Right lobe of liver (tissue), 6 donors: ENCODE measurements around the gene MAP3K14. TPM values are rescaled to one million over a fixed set of nuclear protein-coding genes. Genes with fewer than 3 reads are reported as not detected.

Source experiments
- ATAC-seq, 4 donors: fragments of 200-7000 bp; cut with Tn5 transposase; one replicate each; pipeline ENCODE4 v1.9.1; 2020; ENCODE audit warnings: mild to moderate bottlenecking in 4 of 4, moderate library complexity in 4 of 4
- DNase-seq, 3 donors: peaks; one replicate each; pipeline ENCODE4 v3.0.0-alpha.2; 2020
- H3K27ac ChIP-seq, 3 donors: fragments of 200-600 bp; one replicate each; pipeline ENCODE4 v1.8.0; 2022
- H3K27me3 ChIP-seq, 2 donors: fragments of 200-600 bp; one replicate each; pipeline ENCODE4 v1.8.0; 2022
- H3K36me3 ChIP-seq, 4 donors: fragments of 200-600 bp; sonication (generic) in 1 of 4; one replicate each; pipeline versions ENCODE4 v1.5.1 to v1.8.0; 2017 to 2022; ENCODE audit warnings: control low read depth in 1 of 4
- H3K4me1 ChIP-seq, 4 donors: fragments of 200-600 bp; sonication (generic) in 1 of 4; one replicate each; pipeline versions ENCODE4 v1.5.1 to v1.8.0; 2017 to 2022; ENCODE audit warnings: control low read depth in 1 of 4
- H3K4me3 ChIP-seq, 3 donors: fragments of 200-600 bp; one replicate each; pipeline ENCODE4 v1.8.0; 2022
- H3K9me3 ChIP-seq, 4 donors: fragments of 200-600 bp; sonication (generic) in 1 of 4; one replicate each; pipeline versions ENCODE4 v1.5.1 to v1.8.0; 2017 to 2022; ENCODE audit warnings: control low read depth in 1 of 4
- POLR2A ChIP-seq: fragments of 450-650 bp; IDR thresholded peaks from one replicate; pipeline ENCODE4 v1.6.1; 2017; ENCODE audit warnings: antibody characterized with exemption, mild to moderate bottlenecking
- WGBS: methylation state at CpG from one replicate; pipeline ENCODE4 v1.1.6; 2018; ENCODE audit warnings: low coverage, low lambda C conversion rate; ENCODE audit not compliant: insufficient coverage; ENCODE audit errors: missing lambda C conversion rate; 5-methylcytosine and 5-hydroxymethylcytosine counted together
- intact Hi-C, 2 donors: fragments of 100-400 bp; cut with DNase I; formaldehyde crosslinking; loops; one replicate each; pipeline versions ENCODE4 v1.11.2 to v1.14.1; 2022
- total RNA-seq, 6 experiments: library from RNA; depleted of rRNA in 2 of 6; stranded (reverse); fragments of >200 nt in 2 of 6; fragmentation: NEBNext Ultra II Directional in 3 of 6; extraction: Animal tissue kit (Norgen Biotek cat#: 25700) in 3 of 6; gene quantifications; one replicate each; pipeline versions ENCODE4 v1.1.0 to v1.2.4, GENCODE V29; 2016 to 2023
- TF ChIP-seq, protein P1 (sequence below), 4 donors: fragments of 200-600 bp in 3 of 4; fragments of 450-650 bp in 1 of 4; IDR thresholded peaks; one replicate each; pipeline versions ENCODE4 v1.5.1 to v1.8.0; 2016 to 2022; ENCODE audit warnings: antibody characterized with exemption in 4 of 4, mild to moderate bottlenecking in 2 of 4
- donor health status: DM: no; HTN: yes; CAD: no.
- donor health status: DM: no; HTN: no; CAD: no.
- donor health status: DM: no; HTN: no; CAD: no.
- donor health status: DM: no; HTN: yes; CAD: no.
- donor health status: DM: no; HTN: yes; CAD: no.

MAP3K14 gene
- total RNA-seq, 6 experiments from 2014 or later: 4.8 to 7.8 (median 6.3) TPM

DNA sequence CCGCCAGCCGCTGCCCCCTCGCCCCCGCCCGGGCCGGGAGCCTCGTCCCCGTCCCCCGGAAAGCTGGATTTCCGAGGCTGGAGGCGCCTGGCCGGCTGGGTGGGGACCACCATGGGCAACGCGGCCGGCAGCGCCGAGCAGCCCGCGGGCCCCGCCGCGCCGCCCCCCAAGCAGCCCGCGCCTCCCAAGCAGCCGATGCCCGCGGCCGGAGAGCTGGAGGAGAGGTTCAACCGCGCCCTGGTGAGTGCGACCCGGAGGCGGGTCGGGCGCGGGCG lies 94.9 kb downstream of the MAP3K14 start:
- Histone ChIP-seq H3K4me3 (peak overlapping the region; percentile 15 to 56 (median 31)), H3K27me3 (no peaks in the 10 kb centered on the region), H3K36me3 (no peaks in the 10 kb centered on the region), H3K4me1 (no peaks in the 10 kb centered on the region), H3K27ac (peak overlapping the region; percentile 15 to 60 (median 51)), H3K9me3 (no peaks in the 10 kb centered on the region)
- DNase-seq: no peak
- ATAC-seq: no peak
- intact Hi-C loops: loop anchor here in 1 of 2 donors (10.0 kb wide), 1 partner anchor 163 kb away; no protein-coding TSS in a partner anchor
- no CpG with 5 or more reads among the region's 38 CpGs for WGBS
- TF ChIP-seq POLR2A: no peak
- TF ChIP-seq, protein P1, sequence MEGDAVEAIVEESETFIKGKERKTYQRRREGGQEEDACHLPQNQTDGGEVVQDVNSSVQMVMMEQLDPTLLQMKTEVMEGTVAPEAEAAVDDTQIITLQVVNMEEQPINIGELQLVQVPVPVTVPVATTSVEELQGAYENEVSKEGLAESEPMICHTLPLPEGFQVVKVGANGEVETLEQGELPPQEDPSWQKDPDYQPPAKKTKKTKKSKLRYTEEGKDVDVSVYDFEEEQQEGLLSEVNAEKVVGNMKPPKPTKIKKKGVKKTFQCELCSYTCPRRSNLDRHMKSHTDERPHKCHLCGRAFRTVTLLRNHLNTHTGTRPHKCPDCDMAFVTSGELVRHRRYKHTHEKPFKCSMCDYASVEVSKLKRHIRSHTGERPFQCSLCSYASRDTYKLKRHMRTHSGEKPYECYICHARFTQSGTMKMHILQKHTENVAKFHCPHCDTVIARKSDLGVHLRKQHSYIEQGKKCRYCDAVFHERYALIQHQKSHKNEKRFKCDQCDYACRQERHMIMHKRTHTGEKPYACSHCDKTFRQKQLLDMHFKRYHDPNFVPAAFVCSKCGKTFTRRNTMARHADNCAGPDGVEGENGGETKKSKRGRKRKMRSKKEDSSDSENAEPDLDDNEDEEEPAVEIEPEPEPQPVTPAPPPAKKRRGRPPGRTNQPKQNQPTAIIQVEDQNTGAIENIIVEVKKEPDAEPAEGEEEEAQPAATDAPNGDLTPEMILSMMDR (IDR thresholded peaks at IDR 0.05): no peak

DNA sequence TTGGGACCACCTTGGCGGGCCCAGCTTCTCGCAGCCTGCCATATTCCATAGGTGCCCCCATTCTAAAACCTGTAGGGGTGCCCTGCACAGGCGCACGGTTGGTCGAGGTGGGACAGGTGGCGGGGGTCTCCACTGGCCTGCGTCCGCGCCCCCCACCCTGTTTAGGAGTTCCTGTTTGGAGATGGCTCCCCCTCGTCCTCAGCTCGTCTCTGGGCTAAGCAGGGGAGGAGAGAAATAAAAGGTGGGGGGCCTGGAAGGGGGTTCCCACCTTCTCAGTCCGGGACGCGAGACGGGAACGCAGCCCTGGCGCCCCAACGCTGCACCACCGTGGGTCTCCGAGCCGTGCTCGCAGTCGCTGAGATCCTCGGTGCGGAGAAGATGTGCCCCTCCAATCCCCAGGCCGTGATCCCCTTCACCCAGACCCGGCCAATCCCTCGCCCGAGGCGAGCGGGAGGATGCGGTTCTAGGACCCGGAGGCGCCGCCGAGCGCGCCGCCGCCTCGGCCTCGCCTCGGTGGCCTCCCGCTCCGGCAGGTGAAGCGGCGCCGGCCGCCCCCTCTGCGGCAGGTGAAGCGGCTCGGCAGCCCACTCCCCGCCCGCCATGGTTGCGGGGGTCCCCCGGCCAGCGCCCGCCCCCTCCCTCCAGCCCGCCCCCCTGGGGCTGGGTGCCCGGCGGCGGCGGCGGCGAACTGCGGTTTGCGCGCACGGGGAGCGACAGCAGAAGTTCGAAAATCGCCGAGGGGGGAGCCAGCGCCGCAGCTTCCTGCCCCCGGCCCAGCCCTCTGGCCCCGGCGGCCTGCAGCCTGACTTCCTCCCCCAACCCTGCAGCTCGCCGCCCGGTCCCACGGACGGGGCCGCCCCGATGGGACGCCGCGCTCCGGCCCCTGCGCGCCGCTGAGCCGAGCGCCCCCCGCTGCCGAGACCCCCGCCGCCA lies 95.5 kb downstream of the MAP3K14 start, which contains the start of gene FMNL1:
FMNL1 (plus strand) TSS at position 805 of the 933 bp plus-strand sequence. CDS start 240 bp downstream, outside the sequence.
- peak; percentile 69 to 82 (median 70) for DNase-seq
- Histone ChIP-seq H3K4me3 (peak within 1 kb of the TSS; percentile 27 to 56 (median 31)), H3K9me3 (no peaks in the 10 kb centered on the region), H3K4me1 (no peaks in the 10 kb centered on the region), H3K36me3 (no peaks in the 10 kb centered on the region), H3K27ac (peak within 1 kb of the TSS; percentile 15 to 60 (median 54)), H3K27me3 (no peaks in the 10 kb centered on the region)
- peak; percentile 23 to 41 (median 32) for ATAC-seq
- TF ChIP-seq POLR2A: peak; percentile 16
- TF ChIP-seq, protein P1 (IDR thresholded peaks at IDR 0.05): no peak
- WGBS: 10% methylated on average over 3 of the region's 98 CpGs
- intact Hi-C loops: loop anchor here (2.0 to 10.0 kb wide), 2 partner anchors 163 to 167 kb away; no protein-coding TSS in a partner anchor

DNA sequence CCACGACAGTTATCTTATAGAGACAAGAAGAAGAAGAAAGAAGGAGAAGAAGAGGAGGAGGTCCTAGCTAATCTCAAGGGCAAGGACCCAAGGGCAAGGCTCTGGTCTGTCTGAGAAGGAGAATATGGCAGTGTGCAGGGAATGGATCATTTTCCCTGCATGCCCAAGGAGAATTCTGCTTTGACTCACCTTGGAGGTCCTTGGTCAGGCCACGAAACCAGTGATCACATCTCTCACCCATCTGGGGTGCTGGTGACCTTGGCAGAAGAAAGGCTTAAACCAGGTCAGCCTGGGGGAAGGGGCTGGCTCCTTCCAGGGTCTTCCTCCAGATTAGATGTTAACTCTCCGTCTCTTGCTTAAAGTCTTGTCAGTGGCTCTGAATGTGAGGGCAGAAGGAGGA lies 96.7 kb downstream of the MAP3K14 start:
- ATAC-seq: no peak
- H3K27ac ChIP-seq: no peak overlapping the region
- no peak overlapping the region for H3K4me3 ChIP-seq

DNA sequence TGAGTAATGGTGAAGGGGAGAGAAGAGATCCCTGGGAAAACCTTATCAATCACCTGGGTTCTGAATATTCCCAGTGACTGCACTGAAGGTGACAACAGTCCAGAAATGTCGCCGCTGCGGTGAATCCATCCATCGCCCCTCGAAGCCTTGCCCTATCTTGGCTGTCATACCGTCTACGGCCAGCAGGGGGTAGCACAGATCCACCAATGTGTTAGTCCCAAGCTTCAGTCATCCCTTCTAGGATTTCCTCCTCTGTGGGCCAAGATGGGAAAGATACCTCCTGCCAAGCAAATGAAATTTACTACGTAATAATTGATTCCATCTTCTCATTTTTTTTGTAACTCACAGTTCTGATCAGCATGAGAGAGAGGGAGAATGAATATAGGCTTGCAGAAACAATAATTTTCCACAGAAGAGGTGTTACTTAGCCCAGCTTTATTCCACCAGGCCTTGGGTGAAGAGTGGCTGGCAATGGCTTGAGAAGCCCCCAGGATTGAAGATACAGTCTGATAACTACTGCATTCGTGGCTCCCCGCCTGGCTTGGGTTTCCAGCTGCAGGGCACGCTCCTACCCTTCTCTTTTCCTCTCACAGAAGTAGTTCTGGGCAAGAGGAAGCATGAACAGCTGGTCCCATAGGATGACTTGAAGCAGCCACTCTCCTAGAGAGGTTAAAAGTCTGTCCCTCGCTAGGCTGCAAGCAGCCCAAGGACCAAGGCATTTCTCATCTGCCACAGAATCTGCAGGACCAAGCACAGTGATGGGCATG lies 97.7 kb downstream of the MAP3K14 start:
- ATAC-seq (peak; percentile 87 to 93 (median 91)), DNase-seq (peak; percentile 79 to 82 (median 80))
- TF ChIP-seq, protein P1 (IDR thresholded peaks at IDR 0.05): peak; percentile 88 to 96 (median 92)
- no peak for TF ChIP-seq POLR2A
- Histone ChIP-seq H3K36me3 (no peaks in the 10 kb centered on the region), H3K4me3 (no peak overlapping the region), H3K9me3 (no peaks in the 10 kb centered on the region), H3K27me3 (no peaks in the 10 kb centered on the region), H3K27ac (no peak overlapping the region), H3K4me1 (no peaks in the 10 kb centered on the region)
- WGBS: 2% methylated on average over 10 of the region's 12 CpGs
- intact Hi-C loops: no loop called here

More for the DNA sequence above, 96.7 kb downstream of the MAP3K14 start:
- H3K4me1 ChIP-seq: no peaks in the 10 kb centered on the region
- WGBS: 57% methylated on average over 1 of the region's 3 CpGs
- no peaks in the 10 kb centered on the region for H3K27me3 ChIP-seq
- intact Hi-C loops: loop anchor here (2.0 to 10.0 kb wide), 2 partner anchors 165 to 169 kb away; no protein-coding TSS in a partner anchor
- no peaks in the 10 kb centered on the region for H3K9me3 ChIP-seq
- TF ChIP-seq POLR2A: no peak
- TF ChIP-seq, protein P1 (IDR thresholded peaks at IDR 0.05): no peak
- H3K36me3 ChIP-seq: no peaks in the 10 kb centered on the region
- DNase-seq: no peak

Other genes starting within 250 kb of the MAP3K14 start
- 10 to 100 TPM in 1 of 6 experiments, 1 to 10 TPM in 5; 2.0 to 26.4 (median 3.0) TPM for gene PLCD3, start 184.5 kb downstream of the MAP3K14 start, total RNA-seq
- 10 to 100 TPM; 24.0 to 78.9 (median 56.9) TPM for gene ACBD4, start 181.3 kb downstream of the MAP3K14 start, total RNA-seq
- gene HEXIM1, start 168.5 kb downstream of the MAP3K14 start, total RNA-seq: 10 to 100 TPM; 14.0 to 27.1 (median 19.6) TPM
- 10 to 100 TPM in 1 of 6 experiments, 1 to 10 TPM in 5; 2.6 to 13.5 (median 5.4) TPM for gene HEXIM2, start 155.1 kb downstream of the MAP3K14 start, total RNA-seq
- 1 to 10 TPM; 3.7 to 10.0 (median 5.1) TPM for gene FMNL1, start 95.1 kb downstream of the MAP3K14 start, total RNA-seq
- gene SPATA32, start 54.9 kb downstream of the MAP3K14 start, total RNA-seq: not detected
- 1 to 10 TPM; 4.9 to 9.3 (median 6.8) TPM for gene ARHGAP27, start 115.8 kb upstream of the MAP3K14 start, total RNA-seq
- 10 to 100 TPM; 11.9 to 27.5 (median 23.1) TPM for gene PLEKHM1, start 173.7 kb upstream of the MAP3K14 start, total RNA-seq